HepG2 (cell line): Measurements from ENCODE around the gene DNPH1. TPM values are rescaled to one million over a fixed set of nuclear protein-coding genes. Genes with fewer than 3 reads are reported as not detected.

Experiments used
- CCDC6 ChIP-seq: sonication (generic); formaldehyde crosslinking; IDR thresholded peaks from 2 replicates; pipeline ENCODE4 v1.8.1; 2022; ENCODE audit warnings: mild to moderate bottlenecking, missing genetic modification reagents, moderate library complexity
- IKZF4 ChIP-seq: sonication (generic); formaldehyde crosslinking; IDR thresholded peaks from 2 replicates; pipeline ENCODE4 v1.5.1; 2020; ENCODE audit warnings: borderline replicate concordance, mild to moderate bottlenecking, low read depth, missing genetic modification reagents; ENCODE audit errors: not compliant biosample characterization
- ISL2 ChIP-seq: sonication (generic); formaldehyde crosslinking; IDR thresholded peaks from 2 replicates; pipeline ENCODE4 v1.5.0; 2020; ENCODE audit warnings: missing genetic modification reagents
- MIER3 ChIP-seq: IDR thresholded peaks from 2 replicates; pipeline ENCODE4 v1.6.1; 2016; ENCODE audit warnings: missing compliant biosample characterization, borderline replicate concordance
- MXI1 ChIP-seq: IDR thresholded peaks from 3 replicates; pipeline ENCODE4 v1.6.1; 2012; ENCODE audit warnings: low read depth, low read length, inconsistent platforms, borderline replicate concordance
- NCOA1 ChIP-seq: sonication (generic); formaldehyde crosslinking; IDR thresholded peaks from 2 replicates; pipeline ENCODE4 v1.9.0; 2021; ENCODE audit warnings: missing genetic modification reagents
- PTBP1 ChIP-seq: fragments of 200-400 bp; formaldehyde crosslinking; IDR thresholded peaks from 2 replicates; pipeline ENCODE4 v1.6.1; 2018; ENCODE audit warnings: low read length, low read depth; ENCODE audit not compliant: poor library complexity, severe bottlenecking
- ZBTB26 ChIP-seq: IDR thresholded peaks from 2 replicates; pipeline ENCODE4 v1.6.1; 2016; ENCODE audit warnings: missing compliant biosample characterization, missing genetic modification reagents, borderline replicate concordance
- ZBTB4 ChIP-seq: sonication (generic); formaldehyde crosslinking; IDR thresholded peaks from 2 replicates; pipeline ENCODE4 v1.4.0; 2020; ENCODE audit warnings: missing genetic modification reagents, mild to moderate bottlenecking, borderline replicate concordance
- ZFP36 ChIP-seq: fragments of 150-350 bp; IDR thresholded peaks from 2 replicates; pipeline ENCODE4 v1.6.1; 2018; ENCODE audit warnings: borderline replicate concordance, low read length, low read depth; ENCODE audit not compliant: partially characterized antibody
- ZGPAT ChIP-seq: IDR thresholded peaks from 2 replicates; pipeline ENCODE4 v1.6.1; 2016; ENCODE audit warnings: mild to moderate bottlenecking
- ZNF124 ChIP-seq: sonication (generic); formaldehyde crosslinking; IDR thresholded peaks from 2 replicates; pipeline ENCODE4 v1.4.0; 2020; ENCODE audit warnings: missing genetic modification reagents
- ZNF281 ChIP-seq: sonication (generic); formaldehyde crosslinking; IDR thresholded peaks from 2 replicates; pipeline ENCODE4 v1.4.0; 2020; ENCODE audit warnings: missing genetic modification reagents, borderline replicate concordance
- ZNF569 ChIP-seq: sonication (generic); formaldehyde crosslinking; IDR thresholded peaks from 2 replicates; pipeline ENCODE4 v1.5.0; 2020; ENCODE audit warnings: mild to moderate bottlenecking, missing genetic modification reagents, moderate library complexity, borderline replicate concordance
- polyA plus RNA-seq, 8 experiments: library from polyadenylated mRNA; depleted of rRNA in 3 of 8; stranded (reverse) in 7 of 8; unstranded in 1 of 8; fragments of >200 nt; fragmentation: Illumina TruSeq in 4 of 8; extraction: Trizol in 4 of 8; gene quantifications; 2 replicates each; pipeline versions ENCODE4 v1.2.1 to v1.2.3, GENCODE V29; 2011 to 2016; ENCODE audit warnings: low read depth in 4 of 8, missing spikeins in 1 of 8, mixed read lengths in 1 of 8; ENCODE audit not compliant: insufficient read depth in 1 of 8
- total RNA-seq, 5 experiments: library from RNA; depleted of rRNA; stranded (reverse); fragments of >200 nt; fragmentation: Illumina TruSeq; extraction: Trizol; gene quantifications; 2 replicates each; pipeline ENCODE4 v1.2.3, GENCODE V29; 2016; ENCODE audit warnings: low read depth in 1 of 5

DNPH1 gene
- total and polyA plus RNA-seq, 2 of the 13 experiments (the other 11 are each of a cell fraction or from before 2014, with no cell fraction given) = 56.5 to 75.1 TPM

GRCh38 chr6:43274916-43275597 is 45.8 kb upstream of the DNPH1 start (continued):
- peak; percentile 88 for TF ChIP-seq ZNF281 (CRISPR knock-in tag)
- 0 out of 2 replicates have a peak, but pooled peaks have one; percentile 45 for TF ChIP-seq ZNF569
- no peak; the same call in none of the 2 replicates for TF ChIP-seq CCDC6 (CRISPR knock-in tag)
- TF ChIP-seq MIER3 (CRISPR knock-in tag) = no peak
- TF ChIP-seq ZBTB26 (CRISPR knock-in tag) = peak; percentile 57; the same call in 1 of the 2 replicates
- no peak for TF ChIP-seq ZBTB4 (CRISPR knock-in tag)
- TF ChIP-seq ZGPAT (CRISPR knock-in tag) = peak; percentile 35; the same call in 1 of the 2 replicates
- peak; percentile 43 for TF ChIP-seq IKZF4 (CRISPR knock-in tag)
- TF ChIP-seq PTBP1 = no peak
- no peak for TF ChIP-seq ZFP36
- no peak for TF ChIP-seq ZNF124 (CRISPR knock-in tag)
- TF ChIP-seq ISL2 (CRISPR knock-in tag) = peak; percentile 23; the same call in 1 of the 2 replicates
- TF ChIP-seq NCOA1 = peak; percentile 83; the same call in 1 of the 2 replicates
- TF ChIP-seq MXI1 = 0 out of 3 replicates have a peak, but pooled peaks have one; percentile 23
